ENCODE results near the gene TMEM253. TPM values are rescaled to one million over a fixed set of nuclear protein-coding genes. Genes with fewer than 3 reads are reported as not detected.

Gene TMEM253
- total RNA-seq, 1 experiment from 2014 or later = not detected

GRCh38 chr14:21090940-21091663, 9.8 kb upstream of the TMEM253 start:
- no TSS peak for BruUV-seq (replicated peaks)
- intact Hi-C loops (cut with micrococcal nuclease) = no loop called here
- H4K20me1 ChIP-seq (ENCODE audit: low read length) = no peaks in the 10 kb centered on the region
- POLR2A ChIA-PET (ENCODE audit: unreplicated experiment) = no interaction called here
- ATAC-seq = no peak
- no peak overlapping the region for H2AFZ ChIP-seq (ENCODE audit: low read length)
- H3K36me3 ChIP-seq (ENCODE audit: low read depth, low read length) = no peaks in the 10 kb centered on the region
- DNase-seq = no peak
- no peaks in the 10 kb centered on the region for H3K79me2 ChIP-seq (ENCODE audit: low read length)
- no peaks in the 10 kb centered on the region for H3K9me2 ChIP-seq (replicated peaks; ENCODE audit: low read length)
- H3K27ac ChIP-seq (ENCODE audit: low read length) = no peak overlapping the region
- TF ChIP-seq CTCF (conservative IDR thresholded peaks at IDR 0.05; ENCODE audit: low read depth, low read length) (no peak), EZH2phosphoT487 (IDR thresholded peaks at IDR 0.05; ENCODE audit: borderline replicate concordance, low read length) (no peak), EZH2 (IDR thresholded peaks at IDR 0.05; ENCODE audit: low read length, unreplicated experiment) (no peak)
- H3K4me2 ChIP-seq (ENCODE audit: low read length) = no peak overlapping the region
- H3F3A ChIP-seq (ENCODE audit: low read length, unreplicated experiment) = no peaks in the 10 kb centered on the region
- no peaks in the 10 kb centered on the region for H3K9me3 ChIP-seq (ENCODE audit: low read length)
- no peaks in the 10 kb centered on the region for H3K27me3 ChIP-seq (ENCODE audit: low read length)
- H3K4me1 ChIP-seq (ENCODE audit: insufficient read depth, low read length) = no peaks in the 10 kb centered on the region
- CTCF ChIA-PET = interaction anchor here (1.5 to 2.1 kb wide), 2 partner anchors 13 to 76 kb away, joined by 7 to 8 read pairs; no protein-coding TSS in a partner anchor
- no peak overlapping the region for H3K9ac ChIP-seq (ENCODE audit: low read length)
- H3K4me3 ChIP-seq (ENCODE audit: low read length) = no peak overlapping the region

- no peak for TF ChIP-seq EZH2phosphoT487 (IDR thresholded peaks at IDR 0.05; ENCODE audit: borderline replicate concordance, low read length)
- TF ChIP-seq EZH2 (IDR thresholded peaks at IDR 0.05; ENCODE audit: low read length, unreplicated experiment) = no peak
- no peak for TF ChIP-seq CTCF (conservative IDR thresholded peaks at IDR 0.05; ENCODE audit: low read depth, low read length)
- Histone ChIP-seq H3K9ac (ENCODE audit: low read length) (no peak overlapping the region), H3K9me2 (replicated peaks; ENCODE audit: low read length) (no peaks in the 10 kb centered on the region), H3K4me2 (ENCODE audit: low read length) (no peak overlapping the region), H3K79me2 (ENCODE audit: low read length) (no peaks in the 10 kb centered on the region), H3K9me3 (ENCODE audit: low read length) (no peaks in the 10 kb centered on the region), H4K20me1 (ENCODE audit: low read length) (no peaks in the 10 kb centered on the region), H3K36me3 (ENCODE audit: low read depth, low read length) (no peaks in the 10 kb centered on the region), H3K27ac (ENCODE audit: low read length) (no peak overlapping the region), H3K4me1 (ENCODE audit: insufficient read depth, low read length) (no peaks in the 10 kb centered on the region), H3F3A (ENCODE audit: low read length, unreplicated experiment) (no peaks in the 10 kb centered on the region), H3K4me3 (ENCODE audit: low read length) (no peak overlapping the region), H2AFZ (ENCODE audit: low read length) (no peak overlapping the region), H3K27me3 (ENCODE audit: low read length) (no peaks in the 10 kb centered on the region)
- intact Hi-C loops (cut with micrococcal nuclease) = no loop called here
- no peak for ATAC-seq
- POLR2A ChIA-PET (ENCODE audit: unreplicated experiment) = no interaction called here
- CTCF ChIA-PET = interaction anchor here (0.5 to 2.1 kb wide), 5 partner anchors 12 to 77 kb away, joined by 3 to 8 read pairs (median 7); partner anchors contain the start of gene ARHGEF40
- BruUV-seq (replicated peaks) = no TSS peak
- DNase-seq = no peak
Measured at GRCh38 chr14:21091821-21092272, 9.0 kb upstream of the TMEM253 start.

Measured in PC-3 (cell line).